Measurements from ENCODE around the gene CCDC85B.

GRCh38 chr11:65858681-65859087 lies 31.8 kb upstream of the CCDC85B start:
- TF ChIP-seq POLR2AphosphoS5 (IDR thresholded peaks at IDR 0.05; ENCODE audit: low read depth, low read length) (no peak), ZNF580 (CRISPR knock-in tag; IDR thresholded peaks at IDR 0.05; ENCODE audit: borderline replicate concordance, low read depth) (no peak), GABPA (IDR thresholded peaks at IDR 0.05; ENCODE audit: low read depth, low read length) (no peak), GABPA (CRISPR knock-in tag; IDR thresholded peaks at IDR 0.05; ENCODE audit: low read depth) (no peak), CCAR2 (optimal IDR thresholded peaks at IDR 0.05; ENCODE audit: low read depth, low read length) (no peak), ZSCAN30 (CRISPR knock-in tag; IDR thresholded peaks at IDR 0.05) (no peak), NR0B2 (CRISPR knock-in tag; IDR thresholded peaks at IDR 0.05) (no peak), ZNF317 (CRISPR knock-in tag; IDR thresholded peaks at IDR 0.05) (no peak), HIVEP1 (CRISPR knock-in tag; IDR thresholded peaks at IDR 0.05) (no peak), ZNF558 (CRISPR knock-in tag; IDR thresholded peaks at IDR 0.05; ENCODE audit: borderline replicate concordance) (no peak), ETS1 (CRISPR knock-in tag; IDR thresholded peaks at IDR 0.05) (no peak; the same call in 1 of the 2 replicates), PHF8 (CRISPR knock-in tag; IDR thresholded peaks at IDR 0.05) (no peak)

Data from HepG2 (cell line).